Endothelial cell of hepatic sinusoid (primary cell): ENCODE results near the gene INF2.
"Not testable (repeated sequence)": the region's sequence is repeated elsewhere in the genome, so short reads cannot be mapped to it uniquely, and the experiment has no call there.

Experiments
- in situ Hi-C: cut with HindIII; loops from 2 replicates; pipeline ENCODE4 v1.10.0; 2017; ENCODE audit warnings: low sequenced_read_pairs

Gene INF2

DNA sequence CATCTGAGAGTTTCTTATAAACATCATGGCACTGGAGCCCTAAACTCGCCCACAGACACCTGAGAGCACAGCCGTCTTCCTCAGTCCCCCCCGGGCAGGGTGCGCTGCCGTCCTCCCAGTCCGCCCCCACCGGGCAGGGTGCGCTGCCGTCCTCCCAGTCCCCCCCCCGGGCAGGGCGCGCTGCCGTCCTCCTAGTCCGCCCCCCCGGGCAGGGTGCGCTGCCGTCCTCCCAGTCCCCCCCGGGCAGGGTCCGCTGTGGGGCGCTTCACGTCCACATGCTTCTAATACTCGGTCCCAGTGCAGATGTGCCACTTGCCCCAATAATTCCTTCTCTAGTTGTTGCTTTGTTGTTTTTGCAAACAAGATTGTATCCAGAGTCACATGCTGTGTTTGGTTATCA lies 27.7 kb downstream of the INF2 start:
- in situ Hi-C loops = loop anchor here (10.0 kb wide), 2 partner anchors 92 to 108 kb away; no protein-coding TSS in a partner anchor

GRCh38 chr14:104717646-104718045 lies 28.2 kb downstream of the INF2 start:
- in situ Hi-C loops = loop anchor here (10.0 kb wide), 2 partner anchors 93 to 107 kb away; no protein-coding TSS in a partner anchor

GRCh38 chr14:104718147-104718546 lies 28.7 kb downstream of the INF2 start:
- in situ Hi-C loops = loop anchor here (10.0 kb wide), 2 partner anchors 93 to 107 kb away; no protein-coding TSS in a partner anchor

DNA sequence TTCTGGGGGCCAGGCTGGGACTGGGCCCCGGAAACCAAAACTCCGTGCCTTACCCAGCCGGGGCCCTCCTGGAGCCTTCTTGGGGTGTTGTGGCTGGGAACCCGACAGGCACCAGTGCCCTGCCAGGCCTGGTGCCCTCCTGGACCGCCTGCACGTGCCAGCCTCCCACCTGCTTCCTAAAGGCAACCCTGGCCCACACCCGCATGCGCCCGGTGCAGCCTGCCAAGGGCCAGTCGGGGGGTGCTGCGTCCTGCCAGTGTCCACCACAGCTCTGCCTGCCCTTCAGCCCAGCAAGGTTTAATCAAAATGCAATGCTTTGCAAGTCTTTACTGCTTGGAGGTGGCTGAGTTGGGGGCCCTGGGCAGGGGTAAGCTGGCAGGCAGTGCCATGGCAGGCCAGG lies 29.5 kb downstream of the INF2 start:
- in situ Hi-C loops = loop anchor here (10.0 kb wide), 2 partner anchors 94 to 106 kb away; no protein-coding TSS in a partner anchor

DNA sequence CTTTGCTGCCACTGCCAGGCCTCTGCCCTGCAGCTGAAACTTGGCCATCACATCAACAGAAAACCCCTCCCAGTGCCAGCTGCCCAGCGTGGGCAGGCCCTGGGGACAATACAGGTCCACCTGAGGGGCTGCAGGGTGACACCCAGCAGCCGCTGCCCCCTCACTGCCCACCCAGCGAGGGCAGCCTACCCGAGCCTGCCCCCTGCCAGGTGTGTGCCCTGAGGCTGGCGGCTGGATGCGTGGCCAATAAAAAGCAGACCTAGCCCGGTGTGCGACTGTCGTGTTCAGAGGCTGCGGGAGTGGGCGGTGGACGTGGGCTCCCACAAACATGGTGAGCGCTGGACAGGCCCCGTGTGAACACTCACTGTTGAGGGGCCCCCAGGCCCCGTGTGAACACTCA lies 29.9 kb downstream of the INF2 start:
- in situ Hi-C loops = loop anchor here (10.0 kb wide), 2 partner anchors 95 to 105 kb away; no protein-coding TSS in a partner anchor

DNA sequence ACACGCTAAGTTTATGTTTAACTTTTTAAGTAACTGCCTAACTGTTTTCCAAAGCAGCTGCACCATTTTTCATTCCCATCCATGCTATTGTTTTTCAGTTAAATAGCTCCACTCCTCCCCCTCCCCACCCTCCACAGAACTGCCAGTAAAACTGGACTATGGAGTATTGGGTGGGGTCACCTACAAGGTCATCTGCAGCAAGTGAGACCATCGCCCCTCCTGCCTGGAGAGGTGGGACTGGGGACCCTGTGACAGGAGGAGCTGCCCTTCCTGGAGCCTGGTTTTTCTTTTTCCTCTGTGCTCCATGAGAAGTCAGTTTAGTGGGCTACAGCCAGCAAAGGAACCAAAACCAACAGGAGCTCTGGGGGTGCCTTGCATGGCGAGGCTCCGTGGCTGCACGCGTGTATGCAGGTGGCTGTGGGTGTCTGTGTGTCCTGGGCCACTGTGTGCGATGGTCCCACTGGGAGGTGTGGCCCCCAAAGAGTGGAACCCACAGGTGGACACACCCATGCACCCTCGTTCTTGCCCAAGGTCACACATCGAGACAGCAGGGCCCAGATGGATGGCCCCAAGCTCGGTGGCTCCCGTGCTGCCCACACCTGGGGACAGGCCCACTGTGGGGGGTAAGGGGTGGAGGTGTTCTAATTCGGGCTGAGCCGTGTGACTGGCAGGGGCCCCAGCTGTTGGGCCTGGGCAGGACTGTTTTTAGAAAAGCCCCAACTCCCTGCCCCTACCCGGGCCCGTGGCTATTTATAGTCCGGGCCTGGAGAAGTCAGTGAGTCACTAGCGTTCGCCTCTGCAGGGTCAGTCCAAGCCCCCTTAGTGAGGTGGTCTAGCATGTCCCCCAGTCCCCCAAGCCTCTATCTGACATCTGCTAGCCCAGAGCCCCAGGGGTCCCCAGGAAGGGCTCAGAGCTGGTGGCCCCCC lies 32.4 kb downstream of the INF2 start:
- in situ Hi-C loops = no loop called here

GRCh38 chr14:104722938-104723650 lies 33.7 kb downstream of the INF2 start:
- in situ Hi-C loops = no loop called here

DNA sequence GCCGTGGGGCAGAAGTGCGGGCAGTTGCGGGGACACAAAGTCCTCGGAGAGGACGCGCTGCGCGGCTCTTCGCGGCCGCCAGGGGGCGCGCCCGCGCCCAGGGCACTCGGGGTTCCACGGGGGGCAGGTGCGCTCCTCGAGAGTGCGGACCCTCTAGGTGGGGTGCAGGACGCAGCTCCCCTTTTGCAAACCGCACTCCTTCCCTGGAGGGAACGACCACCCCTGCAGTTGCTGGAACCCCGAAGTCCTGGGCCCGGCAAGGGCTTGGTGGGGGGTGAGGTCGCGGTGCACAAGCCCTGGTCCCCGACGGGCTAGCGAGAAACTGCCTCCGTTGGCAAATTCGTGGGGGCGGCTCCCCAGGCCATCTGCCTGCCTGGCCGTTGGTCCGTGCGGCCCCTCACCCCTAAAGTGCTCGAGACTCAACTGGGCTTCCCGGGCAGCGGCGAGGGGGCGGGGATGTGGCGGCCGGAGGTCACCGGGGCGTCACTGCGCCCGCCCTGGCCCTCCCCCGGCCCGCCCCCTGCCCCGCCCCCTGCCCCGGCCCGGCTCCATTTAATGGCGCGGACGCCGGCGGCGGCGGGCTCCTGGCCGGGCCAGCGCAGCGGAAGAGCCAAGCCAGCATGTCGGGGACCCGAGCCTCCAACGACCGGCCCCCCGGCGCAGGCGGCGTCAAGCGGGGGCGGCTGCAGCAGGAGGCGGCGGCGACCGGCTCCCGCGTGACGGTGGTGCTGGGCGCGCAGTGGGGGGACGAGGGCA lies 34.4 kb downstream of the INF2 start, which contains the start of gene ADSS1:
ADSS1 (plus strand) TSS at position 579 of the 756 bp plus-strand sequence; CDS start at position 621, 42 bp downstream.
- in situ Hi-C loops = no loop called here

DNA sequence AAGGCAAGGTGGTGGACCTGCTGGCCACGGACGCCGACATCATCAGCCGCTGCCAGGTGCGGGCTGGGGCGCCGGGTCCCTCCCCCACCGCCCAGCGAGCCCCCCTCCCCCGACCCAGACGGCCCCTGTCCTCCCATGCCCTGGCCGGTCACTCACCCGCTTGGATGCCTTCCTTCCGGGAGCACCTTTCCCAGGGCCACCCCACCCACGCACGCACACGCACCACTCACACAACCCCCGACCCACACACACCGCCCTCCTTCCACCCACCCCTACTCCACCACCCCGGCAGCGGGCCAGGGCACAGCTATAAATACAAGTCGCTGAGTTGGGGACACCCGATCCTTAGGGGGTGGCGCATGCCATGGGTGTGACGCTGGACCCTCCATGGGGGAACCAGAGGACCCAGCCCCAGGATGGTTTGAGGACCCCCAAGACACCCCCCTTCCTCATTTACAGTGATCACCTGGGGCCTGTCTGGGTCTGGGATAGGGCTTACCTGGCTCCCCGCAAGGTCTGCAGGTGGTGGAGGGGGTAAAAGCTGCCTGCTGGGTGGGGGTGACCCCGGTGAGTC lies 35.1 kb downstream of the INF2 start:
- in situ Hi-C loops = no loop called here

GRCh38 chr14:104724981-104725771 lies 35.8 kb downstream of the INF2 start:
- in situ Hi-C loops = no loop called here

GRCh38 chr14:104725772-104726548 lies 36.5 kb downstream of the INF2 start:
- in situ Hi-C loops = no loop called here

DNA sequence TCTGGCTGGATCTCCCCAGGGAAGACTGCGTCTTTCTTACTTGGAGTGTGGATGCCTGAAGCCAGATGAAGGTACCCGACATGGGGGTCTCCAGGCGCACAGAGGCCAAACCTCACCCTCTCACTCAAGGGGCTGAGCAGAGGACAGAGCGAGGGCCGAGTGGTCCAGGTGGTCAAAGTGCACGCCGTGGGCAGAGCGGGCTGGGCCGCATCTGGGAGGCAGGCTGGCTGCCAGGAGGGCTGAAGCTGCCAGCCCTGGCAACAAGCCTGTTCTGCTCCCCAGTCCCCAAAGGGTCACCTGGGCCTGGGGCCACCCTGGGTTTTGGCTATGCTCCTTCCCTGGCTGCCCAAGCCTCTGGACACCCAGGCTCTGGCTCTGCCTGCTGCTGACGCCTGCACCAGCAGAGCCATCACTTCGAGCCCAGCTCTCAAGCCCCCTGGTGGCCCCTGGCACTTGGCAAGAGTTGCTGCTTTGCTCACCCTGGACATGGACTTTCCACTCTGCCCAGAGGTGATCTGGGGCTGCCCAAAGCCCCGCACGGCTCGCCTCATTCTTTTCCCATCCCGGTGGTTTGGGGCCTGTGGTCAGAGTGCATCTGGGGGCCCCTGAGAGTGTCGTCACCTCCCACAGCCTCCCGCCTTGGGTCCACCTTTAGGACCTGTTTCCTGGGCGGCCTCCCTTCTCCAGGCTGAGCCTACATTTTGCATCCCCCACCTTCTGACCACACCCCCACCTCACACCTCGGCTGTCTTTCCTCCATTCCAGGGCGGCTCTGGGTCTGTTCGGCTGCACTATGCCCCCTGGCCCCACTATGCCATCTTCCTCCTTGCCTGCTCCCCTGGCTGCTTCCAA lies 37.4 kb downstream of the INF2 start:
- in situ Hi-C loops = no loop called here

GRCh38 chr14:104728631-104729030 lies 39.2 kb downstream of the INF2 start:
- in situ Hi-C loops = no loop called here

DNA sequence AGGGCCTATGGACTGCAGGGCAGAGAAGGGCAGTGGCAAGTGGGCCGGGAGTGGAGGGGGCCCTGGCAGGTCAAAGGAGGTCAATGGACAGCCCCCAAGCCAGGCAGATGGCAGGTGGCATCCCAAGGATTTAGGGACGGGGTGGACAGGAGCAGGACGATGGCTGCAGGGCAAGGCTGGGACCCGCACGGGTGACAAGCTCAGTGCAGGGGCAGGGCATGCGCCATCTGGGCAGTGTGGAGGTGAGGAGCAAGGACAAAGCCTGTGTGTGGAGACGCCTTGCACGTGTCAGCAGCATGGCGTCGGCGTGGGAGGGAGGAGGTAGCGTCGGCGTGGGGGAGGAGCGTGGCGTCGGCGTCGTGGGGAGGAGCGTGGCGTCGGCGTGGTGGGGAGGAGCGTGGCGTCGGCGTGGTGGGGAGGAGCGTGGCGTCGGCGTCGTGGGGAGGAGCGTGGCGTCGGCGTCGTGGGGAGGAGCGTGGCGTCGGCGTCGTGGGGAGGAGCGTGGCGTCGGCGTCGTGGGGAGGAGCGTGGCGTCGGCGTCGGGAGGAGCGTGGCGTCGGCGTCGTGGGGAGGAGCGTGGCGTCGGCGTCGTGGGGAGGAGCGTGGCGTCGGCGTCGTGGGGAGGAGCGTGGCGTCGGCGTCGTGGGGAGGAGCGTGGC lies 39.9 kb downstream of the INF2 start:
- in situ Hi-C loops = not testable (repeated sequence)

- in situ Hi-C loops = no loop called here
Observed at GRCh38 chr14:104729835-104730181, 40.4 kb downstream of the INF2 start.

- in situ Hi-C loops = no loop called here
Observed at GRCh38 chr14:104730487-104730886, 41.1 kb downstream of the INF2 start.
